ENCODE measurements around the gene PLXNA4.

- TF ChIP-seq CTCF (IDR thresholded peaks at IDR 0.05): no peak
- TF ChIP-seq POLR2A (IDR thresholded peaks at IDR 0.05): no peak
- no peak for TF ChIP-seq POLR2AphosphoS5 (IDR thresholded peaks at IDR 0.05)
- TF ChIP-seq EP300 (IDR thresholded peaks at IDR 0.05; ENCODE audit: low read depth): no peak
Measured at GRCh38 chr7:132528695-132529094, 47.6 kb downstream of the PLXNA4 start.
